Measurements from ENCODE around the gene DSCAM.

DNA sequence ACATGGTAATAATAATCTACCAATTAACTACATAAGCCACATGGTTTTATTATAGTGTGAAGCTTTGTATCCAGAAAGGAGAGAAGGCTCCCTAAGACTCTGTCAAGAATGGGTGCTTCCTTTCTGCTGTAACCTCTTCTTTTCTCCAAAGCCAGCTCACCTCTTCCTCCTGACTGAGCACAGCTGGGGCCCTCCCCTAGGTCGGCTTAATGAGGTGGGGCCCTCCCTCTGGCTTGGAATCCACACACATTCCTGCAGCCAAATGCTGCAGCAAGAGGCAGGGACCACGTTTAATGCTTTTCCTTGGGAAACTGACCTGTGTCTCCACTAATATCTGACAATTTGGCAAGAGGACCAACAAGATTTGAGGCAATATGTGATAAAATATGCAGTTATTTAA, 94.8 kb downstream of the DSCAM start:
- TF ChIP-seq, protein P1, sequence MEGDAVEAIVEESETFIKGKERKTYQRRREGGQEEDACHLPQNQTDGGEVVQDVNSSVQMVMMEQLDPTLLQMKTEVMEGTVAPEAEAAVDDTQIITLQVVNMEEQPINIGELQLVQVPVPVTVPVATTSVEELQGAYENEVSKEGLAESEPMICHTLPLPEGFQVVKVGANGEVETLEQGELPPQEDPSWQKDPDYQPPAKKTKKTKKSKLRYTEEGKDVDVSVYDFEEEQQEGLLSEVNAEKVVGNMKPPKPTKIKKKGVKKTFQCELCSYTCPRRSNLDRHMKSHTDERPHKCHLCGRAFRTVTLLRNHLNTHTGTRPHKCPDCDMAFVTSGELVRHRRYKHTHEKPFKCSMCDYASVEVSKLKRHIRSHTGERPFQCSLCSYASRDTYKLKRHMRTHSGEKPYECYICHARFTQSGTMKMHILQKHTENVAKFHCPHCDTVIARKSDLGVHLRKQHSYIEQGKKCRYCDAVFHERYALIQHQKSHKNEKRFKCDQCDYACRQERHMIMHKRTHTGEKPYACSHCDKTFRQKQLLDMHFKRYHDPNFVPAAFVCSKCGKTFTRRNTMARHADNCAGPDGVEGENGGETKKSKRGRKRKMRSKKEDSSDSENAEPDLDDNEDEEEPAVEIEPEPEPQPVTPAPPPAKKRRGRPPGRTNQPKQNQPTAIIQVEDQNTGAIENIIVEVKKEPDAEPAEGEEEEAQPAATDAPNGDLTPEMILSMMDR (IDR thresholded peaks at IDR 0.05), result no peak
- TF ChIP-seq POLR2AphosphoS5 (IDR thresholded peaks at IDR 0.05) (no peak), POLR2A (IDR thresholded peaks at IDR 0.05) (no peak)

Data from gastroesophageal sphincter (tissue), 3 donors.